Endothelial cell of umbilical vein (primary cell): Measurements from ENCODE around the gene PGS1. TPM values are rescaled to one million over a fixed set of nuclear protein-coding genes. Genes with fewer than 3 reads are reported as not detected.

ENCODE experiments used
- BruUV-seq: library from RNA; stranded (reverse); fragments of 400-500 nt; replicated peaks from 2 replicates; lab custom pipeline; 2021; lab: Mats Ljungman, UMichigan
- CTCF ChIA-PET: fragments of 300-600, 350-600 bp; sonication (Branson Sonifier 250); formaldehyde crosslinking; loops from one replicate; lab custom pipeline; 2021; ENCODE audit warnings: antibody characterized with exemption, inconsistent platforms; lab: Charles Lee
- POLR2A ChIA-PET: fragments of 300-600, 350-600 bp; sonication (Branson Sonifier 250); formaldehyde crosslinking; loops from one replicate; lab custom pipeline; 2021; ENCODE audit warnings: antibody characterized with exemption, inconsistent platforms; lab: Charles Lee
- DNase-seq: peaks from one replicate; pipeline ENCODE4 v3.0.0-alpha.2; 2011; ENCODE audit warnings: low read depth, low spot score
- FAIRE-seq: peaks from 2 replicates; lab custom pipeline; 2011; peaks lifted over from hg19 to GRCh38; lab: Jason Lieb, UNC
- H2AFZ ChIP-seq: 2 replicates; pipeline ENCODE4 v1.6.0; 2012; ENCODE audit warnings: low read depth, low read length, control low read depth, inconsistent platforms
- H3K27ac ChIP-seq: 2 replicates; pipeline ENCODE4 v1.5.1; 2011; ENCODE audit warnings: low read depth, mild to moderate bottlenecking, control low read depth, low read length, moderate library complexity; ENCODE audit not compliant: insufficient read depth
- H3K27me3 ChIP-seq, 2 experiments: 2 replicates each; pipeline versions ENCODE4 v1.6.0 to v1.6.1; 2011; ENCODE audit warnings: low read length in 2 of 2, mixed read lengths in 1 of 2; ENCODE audit not compliant: control insufficient read depth in 2 of 2, insufficient read depth in 2 of 2
- H3K36me3 ChIP-seq, 2 experiments: 2 replicates in 1 of 2; 3 replicates in 1 of 2; pipeline ENCODE4 v1.5.1; 2011; ENCODE audit warnings: low read length in 2 of 2, mild to moderate bottlenecking in 1 of 2, moderate library complexity in 1 of 2; ENCODE audit not compliant: control insufficient read depth in 2 of 2, insufficient read depth in 2 of 2; ENCODE audit errors: extremely low read depth in 1 of 2
- H3K4me1 ChIP-seq: 3 replicates; pipeline ENCODE4 v1.5.1; 2011; ENCODE audit warnings: mild to moderate bottlenecking, low read length; ENCODE audit not compliant: control insufficient read depth, insufficient read depth; ENCODE audit errors: extremely low read depth
- H3K4me2 ChIP-seq: 2 replicates; pipeline ENCODE4 v1.6.1; 2011; ENCODE audit warnings: low read length, control low read depth, mixed read lengths; ENCODE audit not compliant: insufficient read depth
- H3K4me3 ChIP-seq, 3 experiments: fragments of 200-600 bp in 1 of 3; sonication (generic), shearing (Covaris generic) in 1 of 3; replicated peaks in 1 of 3; 2 replicates each; pipeline ENCODE4 v1.5.1; 2011 to 2016; ENCODE audit warnings: control low read depth in 3 of 3, low read length in 3 of 3, mild to moderate bottlenecking in 2 of 3, inconsistent platforms in 1 of 3, low read depth in 1 of 3, moderate library complexity in 1 of 3; ENCODE audit not compliant: insufficient read depth in 1 of 3
- H3K79me2 ChIP-seq: 2 replicates; pipeline ENCODE4 v1.6.0; 2012; ENCODE audit warnings: low read length, inconsistent platforms; ENCODE audit not compliant: control insufficient read depth, insufficient read depth
- H3K9ac ChIP-seq: replicated peaks from 2 replicates; pipeline ENCODE3; 2011; ENCODE audit warnings: low read length, control low read depth; ENCODE audit not compliant: insufficient read depth; ENCODE audit errors: extremely low read depth
- H3K9me1 ChIP-seq: replicated peaks from 3 replicates; pipeline ENCODE4 v1.6.0; 2011; ENCODE audit warnings: mild to moderate bottlenecking, low read length; ENCODE audit not compliant: control insufficient read depth, insufficient read depth; ENCODE audit errors: extremely low read depth
- H3K9me3 ChIP-seq: replicated peaks from 2 replicates; pipeline ENCODE4 v1.5.1; 2012; ENCODE audit warnings: low read length, inconsistent platforms; ENCODE audit not compliant: control insufficient read depth, insufficient read depth
- H4K20me1 ChIP-seq: replicated peaks from 2 replicates; pipeline ENCODE3; 2011; ENCODE audit warnings: mild to moderate bottlenecking, low read length; ENCODE audit not compliant: control insufficient read depth, insufficient read depth; ENCODE audit errors: extremely low read depth
- CTCF ChIP-seq, 2 donors: IDR thresholded peaks; 1 replicate in 1 of 2; 2 replicates in 1 of 2; pipeline ENCODE4 v1.5.1; 2011; ENCODE audit warnings: low read length in 2 of 2, mild to moderate bottlenecking in 2 of 2, moderate library complexity in 2 of 2, control low read depth in 1 of 2, inconsistent platforms in 1 of 2, low read depth in 1 of 2; ENCODE audit not compliant: insufficient read depth in 1 of 2; ENCODE audit errors: extremely low read depth in 1 of 2
- EZH2 ChIP-seq: IDR thresholded peaks from 2 replicates; pipeline ENCODE4 v1.6.1; 2012; ENCODE audit warnings: borderline replicate concordance, low read depth, mild to moderate bottlenecking, moderate library complexity, low read length, inconsistent platforms; ENCODE audit not compliant: severe bottlenecking
- FOS ChIP-seq: IDR thresholded peaks from 2 replicates; pipeline ENCODE4 v1.6.1; 2011; ENCODE audit warnings: mild to moderate bottlenecking, low read length, moderate library complexity, borderline replicate concordance; ENCODE audit not compliant: insufficient read depth
- GATA2 ChIP-seq: IDR thresholded peaks from 2 replicates; pipeline ENCODE4 v1.7.0; 2011; ENCODE audit warnings: low read depth, mild to moderate bottlenecking, moderate library complexity, mixed read lengths, low read length; ENCODE audit not compliant: insufficient read length, insufficient read depth
- JUN ChIP-seq: IDR thresholded peaks from 2 replicates; pipeline ENCODE4 v1.6.1; 2011; ENCODE audit warnings: borderline replicate concordance, low read depth; ENCODE audit not compliant: insufficient read length, insufficient read depth
- MAX ChIP-seq: IDR thresholded peaks from 2 replicates; pipeline ENCODE4 v1.6.1; 2011; ENCODE audit not compliant: insufficient read depth, insufficient read length
- MYC ChIP-seq: IDR thresholded peaks from one replicate; pipeline ENCODE4 v1.6.1; 2011; ENCODE audit warnings: mild to moderate bottlenecking, low read depth, low read length
- POLR2A ChIP-seq: IDR thresholded peaks from 2 replicates; pipeline ENCODE4 v1.6.1; 2012; ENCODE audit warnings: low read depth, mild to moderate bottlenecking, control low read depth, low read length
- POLR2AphosphoS5 ChIP-seq: IDR thresholded peaks from 2 replicates; pipeline ENCODE4 v1.6.1; 2012; ENCODE audit warnings: low read depth, mild to moderate bottlenecking, control low read depth, low read length, moderate library complexity; ENCODE audit not compliant: insufficient read depth
- dilution Hi-C: fragments of 300-500 bp; cut with MboI; formaldehyde crosslinking; loops from one replicate; pipeline ENCODE4 v1.15.0; 2019; ENCODE audit warnings: low sequenced_read_pairs; ENCODE audit not compliant: extremely low pct_ligation_motif_present
- intact Hi-C: fragments of 100-400 bp; cut with micrococcal nuclease; formaldehyde crosslinking; loops from one replicate; pipeline ENCODE4 v1.10.0; 2022
- polyA plus RNA-seq, 4 experiments: library from polyadenylated mRNA; depleted of rRNA in 3 of 4; stranded (reverse) in 3 of 4; unstranded in 1 of 4; fragments of >200 nt; gene quantifications; 2 replicates each; pipeline versions ENCODE4 v1.2.1 to v1.2.3, GENCODE V29; 2011 to 2012; ENCODE audit warnings: missing spikeins in 1 of 4
- total RNA-seq: library from RNA; stranded (reverse); gene quantifications from 2 replicates; pipeline ENCODE4 v1.2.3, GENCODE V29; 2021

Gene PGS1
- total and polyA plus RNA-seq, 2 donors (not counting 3 experiments of a cell fraction or from before 2014, with no cell fraction given), result 50.8 to 66.0 TPM

- Histone ChIP-seq H3K9me1 (no peaks in the 10 kb centered on the region), H4K20me1 (no peaks in the 10 kb centered on the region), H3K27me3 (no peaks in the 10 kb centered on the region), H2AFZ (no peak overlapping the region), H3K4me3 (peak overlapping the region in 1 of 3 experiments; percentile 6), H3K9me3 (no peaks in the 10 kb centered on the region), H3K4me1 (peaks cover 80% of the 10 kb centered on the region), H3K79me2 (peaks cover 80% of the 10 kb centered on the region), H3K27ac (peak overlapping the region; percentile 94), H3K4me2 (peak overlapping the region; percentile 71), H3K36me3 (no peaks in the 10 kb centered on the region), H3K9ac (peak overlapping the region; percentile 64)
- FAIRE-seq (peak; percentile 81), DNase-seq (peak; percentile 99)
- intact Hi-C loops, result no loop called here
- ChIA-PET CTCF (interaction anchor here (0.9 to 2.5 kb wide), 7 partner anchors 20 to 53 kb away, joined by 3 to 14 read pairs (median 6); partner anchors contain the start of gene SOCS3), POLR2A (interaction anchor here (1.3 kb wide), 1 partner anchor 24 kb away, joined by 3 read pairs; the partner anchor contains the start of gene SOCS3)
- BruUV-seq, result TSS peak; percentile 32
- dilution Hi-C loops, result no loop called here
- TF ChIP-seq FOS (peak; percentile 89), POLR2A (peak; percentile 46), EZH2 (no peak), GATA2 (peak; percentile 52), MAX (peak; percentile 63), CTCF (IDR thresholded peaks at IDR 0.05; ENCODE audit: extremely low read depth in 1 of 2, insufficient read depth in 1 of 2, low read depth in 1 of 2, low read length in 2 of 2) (no peak), MYC (no peak), JUN (peak; percentile 49), POLR2AphosphoS5 (peak; percentile 75)
Observed at GRCh38 chr17:78383725-78384471, 5.4 kb downstream of the PGS1 start.
